Measurements from ENCODE around the gene KLHDC9.

The KLHDC9 gene

GRCh38 chr1:161111117-161111516 lies 13.0 kb downstream of the KLHDC9 start:
- no peak for ATAC-seq

DNA sequence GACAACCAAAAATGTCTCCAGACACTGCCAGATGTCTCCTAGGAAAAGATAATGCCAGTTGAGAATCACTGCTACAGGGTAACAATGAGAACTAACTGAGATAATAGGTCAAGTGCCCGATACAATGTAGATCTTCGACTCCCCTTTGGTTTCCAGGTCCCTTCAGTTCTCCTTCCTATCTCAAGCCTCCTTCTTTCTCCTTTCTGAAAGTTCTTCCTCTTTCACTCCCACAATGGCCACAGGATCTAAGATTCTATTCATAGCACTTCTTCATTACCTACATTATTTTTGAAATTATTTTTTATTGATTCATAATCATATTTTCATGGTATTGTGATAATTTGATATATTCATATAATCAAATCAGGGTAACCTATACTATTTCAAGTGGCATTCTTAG lies 13.4 kb downstream of the KLHDC9 start:
- ATAC-seq, result no peak
- no peak for TF ChIP-seq ARNTL (CRISPR knock-in tag; IDR thresholded peaks at IDR 0.05; ENCODE audit: borderline replicate concordance, low read depth)
- no peak for TF ChIP-seq ESRRG (CRISPR knock-in tag; IDR thresholded peaks at IDR 0.05)
- TF ChIP-seq ZFP3 (CRISPR knock-in tag; IDR thresholded peaks at IDR 0.05), result no peak
- no peak for TF ChIP-seq CSRNP3 (CRISPR knock-in tag; IDR thresholded peaks at IDR 0.05)
- TF ChIP-seq, protein P1, sequence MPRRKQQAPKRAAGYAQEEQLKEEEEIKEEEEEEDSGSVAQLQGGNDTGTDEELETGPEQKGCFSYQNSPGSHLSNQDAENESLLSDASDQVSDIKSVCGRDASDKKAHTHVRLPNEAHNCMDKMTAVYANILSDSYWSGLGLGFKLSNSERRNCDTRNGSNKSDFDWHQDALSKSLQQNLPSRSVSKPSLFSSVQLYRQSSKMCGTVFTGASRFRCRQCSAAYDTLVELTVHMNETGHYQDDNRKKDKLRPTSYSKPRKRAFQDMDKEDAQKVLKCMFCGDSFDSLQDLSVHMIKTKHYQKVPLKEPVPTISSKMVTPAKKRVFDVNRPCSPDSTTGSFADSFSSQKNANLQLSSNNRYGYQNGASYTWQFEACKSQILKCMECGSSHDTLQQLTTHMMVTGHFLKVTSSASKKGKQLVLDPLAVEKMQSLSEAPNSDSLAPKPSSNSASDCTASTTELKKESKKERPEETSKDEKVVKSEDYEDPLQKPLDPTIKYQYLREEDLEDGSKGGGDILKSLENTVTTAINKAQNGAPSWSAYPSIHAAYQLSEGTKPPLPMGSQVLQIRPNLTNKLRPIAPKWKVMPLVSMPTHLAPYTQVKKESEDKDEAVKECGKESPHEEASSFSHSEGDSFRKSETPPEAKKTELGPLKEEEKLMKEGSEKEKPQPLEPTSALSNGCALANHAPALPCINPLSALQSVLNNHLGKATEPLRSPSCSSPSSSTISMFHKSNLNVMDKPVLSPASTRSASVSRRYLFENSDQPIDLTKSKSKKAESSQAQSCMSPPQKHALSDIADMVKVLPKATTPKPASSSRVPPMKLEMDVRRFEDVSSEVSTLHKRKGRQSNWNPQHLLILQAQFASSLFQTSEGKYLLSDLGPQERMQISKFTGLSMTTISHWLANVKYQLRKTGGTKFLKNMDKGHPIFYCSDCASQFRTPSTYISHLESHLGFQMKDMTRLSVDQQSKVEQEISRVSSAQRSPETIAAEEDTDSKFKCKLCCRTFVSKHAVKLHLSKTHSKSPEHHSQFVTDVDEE (CRISPR knock-in tag; IDR thresholded peaks at IDR 0.05), result no peak
- TF ChIP-seq PPARA (CRISPR knock-in tag; IDR thresholded peaks at IDR 0.05; ENCODE audit: borderline replicate concordance), result no peak
- TF ChIP-seq ZFP30 (CRISPR knock-in tag; IDR thresholded peaks at IDR 0.05), result no peak
- no peak for TF ChIP-seq ISL1 (CRISPR knock-in tag; IDR thresholded peaks at IDR 0.05)

More at GRCh38 chr1:161111117-161111516, 13.0 kb downstream of the KLHDC9 start:
- no peak for TF ChIP-seq GLIS3 (CRISPR knock-in tag; IDR thresholded peaks at IDR 0.05)

DNA sequence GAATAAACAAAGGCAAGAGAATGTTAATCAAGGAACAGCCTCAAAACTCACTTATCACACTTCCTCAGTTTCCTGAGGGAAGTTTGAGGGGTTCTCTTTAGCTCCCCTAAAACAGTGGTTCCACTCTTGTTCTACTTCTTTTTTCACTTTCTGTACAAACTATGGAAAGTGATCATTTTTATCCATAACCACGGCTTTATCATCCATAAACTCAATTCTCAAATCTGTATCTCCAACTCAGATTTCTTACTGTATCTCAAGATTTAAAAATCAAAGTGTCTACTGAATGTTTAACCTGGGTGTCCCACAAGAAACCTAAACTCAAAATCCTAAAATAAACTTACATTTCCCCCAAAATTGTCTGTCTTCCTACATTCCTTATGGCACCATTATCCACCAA lies 15.8 kb downstream of the KLHDC9 start:
- TF ChIP-seq, protein P2, sequence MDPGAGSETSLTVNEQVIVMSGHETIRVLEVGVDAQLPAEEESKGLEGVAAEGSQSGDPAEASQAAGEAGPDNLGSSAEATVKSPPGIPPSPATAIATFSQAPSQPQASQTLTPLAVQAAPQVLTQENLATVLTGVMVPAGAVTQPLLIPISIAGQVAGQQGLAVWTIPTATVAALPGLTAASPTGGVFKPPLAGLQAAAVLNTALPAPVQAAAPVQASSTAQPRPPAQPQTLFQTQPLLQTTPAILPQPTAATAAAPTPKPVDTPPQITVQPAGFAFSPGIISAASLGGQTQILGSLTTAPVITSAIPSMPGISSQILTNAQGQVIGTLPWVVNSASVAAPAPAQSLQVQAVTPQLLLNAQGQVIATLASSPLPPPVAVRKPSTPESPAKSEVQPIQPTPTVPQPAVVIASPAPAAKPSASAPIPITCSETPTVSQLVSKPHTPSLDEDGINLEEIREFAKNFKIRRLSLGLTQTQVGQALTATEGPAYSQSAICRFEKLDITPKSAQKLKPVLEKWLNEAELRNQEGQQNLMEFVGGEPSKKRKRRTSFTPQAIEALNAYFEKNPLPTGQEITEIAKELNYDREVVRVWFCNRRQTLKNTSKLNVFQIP (CRISPR knock-in tag; IDR thresholded peaks at IDR 0.05; ENCODE audit: borderline replicate concordance, low read depth), result no peak
- TF ChIP-seq GLIS3 (CRISPR knock-in tag; IDR thresholded peaks at IDR 0.05), result no peak
- no peak for ATAC-seq

DNA sequence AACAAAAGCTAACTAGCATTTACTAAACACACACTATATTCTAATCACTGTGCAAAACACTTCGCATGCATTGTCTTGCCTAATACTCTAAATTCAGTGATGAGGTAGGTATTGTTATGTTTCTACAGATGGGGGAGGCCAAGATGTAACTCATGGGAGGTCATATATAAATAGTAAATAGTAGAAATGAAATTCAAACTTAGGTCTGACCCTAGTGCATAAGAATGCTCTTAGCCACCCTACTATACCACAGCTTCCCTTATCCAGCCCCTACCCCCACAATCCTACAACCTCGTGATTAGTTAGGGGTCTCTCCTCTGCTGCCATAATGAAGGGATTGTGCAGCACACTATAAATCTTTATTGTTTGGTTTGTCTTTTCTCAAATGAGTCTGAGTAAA lies 16.4 kb downstream of the KLHDC9 start:
- ATAC-seq, result no peak
- TF ChIP-seq, protein P1 (CRISPR knock-in tag; IDR thresholded peaks at IDR 0.05), result no peak
- no peak for TF ChIP-seq GLIS3 (CRISPR knock-in tag; IDR thresholded peaks at IDR 0.05)
- TF ChIP-seq ZNF70 (CRISPR knock-in tag; IDR thresholded peaks at IDR 0.05), result no peak
- no peak for TF ChIP-seq ZNF8 (CRISPR knock-in tag; IDR thresholded peaks at IDR 0.05)
- TF ChIP-seq ZNF565 (CRISPR knock-in tag; conservative IDR thresholded peaks at IDR 0.05; ENCODE audit: low read depth), result no peak
- TF ChIP-seq CSDC2 (CRISPR knock-in tag; IDR thresholded peaks at IDR 0.05), result no peak
- TF ChIP-seq ZFP3 (CRISPR knock-in tag; IDR thresholded peaks at IDR 0.05), result no peak
- TF ChIP-seq RARB (CRISPR knock-in tag; IDR thresholded peaks at IDR 0.05), result no peak
- no peak for TF ChIP-seq CSRNP3 (CRISPR knock-in tag; IDR thresholded peaks at IDR 0.05)
- no peak for TF ChIP-seq BACH2 (CRISPR knock-in tag; IDR thresholded peaks at IDR 0.05; ENCODE audit: borderline replicate concordance)
- no peak for TF ChIP-seq TOX (CRISPR knock-in tag; IDR thresholded peaks at IDR 0.05; ENCODE audit: borderline replicate concordance)
- TF ChIP-seq ESRRG (CRISPR knock-in tag; IDR thresholded peaks at IDR 0.05), result no peak
- TF ChIP-seq PPARA (CRISPR knock-in tag; IDR thresholded peaks at IDR 0.05; ENCODE audit: borderline replicate concordance), result no peak
- TF ChIP-seq CREB5 (CRISPR knock-in tag; IDR thresholded peaks at IDR 0.05; ENCODE audit: low read depth), result no peak
- TF ChIP-seq ISL1 (CRISPR knock-in tag; IDR thresholded peaks at IDR 0.05), result no peak
- TF ChIP-seq ZC3H10 (CRISPR knock-in tag; IDR thresholded peaks at IDR 0.05), result no peak
- no peak for TF ChIP-seq SNAI2 (CRISPR knock-in tag; IDR thresholded peaks at IDR 0.05)
- TF ChIP-seq ARNTL (CRISPR knock-in tag; IDR thresholded peaks at IDR 0.05; ENCODE audit: borderline replicate concordance, low read depth), result no peak
- TF ChIP-seq PATZ1 (CRISPR knock-in tag; IDR thresholded peaks at IDR 0.05; ENCODE audit: borderline replicate concordance), result no peak
- TF ChIP-seq TCF4 (CRISPR knock-in tag; IDR thresholded peaks at IDR 0.05; ENCODE audit: borderline replicate concordance), result no peak

All from SK-N-SH treated with all-trans-retinoic acid at 6 μM for 48 hours (cell line).